Hematopoietic multipotent progenitor cell treated with erythropoietin and hydrocortisone succinate and interleukin-3 and kit ligand, for 15 days (in vitro differentiated cells): Measurements from ENCODE around the gene MPDZ.

Experiments
- DNase-seq: peaks from one replicate; pipeline ENCODE4 v3.0.0-alpha.2; 2015; ENCODE audit warnings: low spot score

Gene MPDZ

DNA sequence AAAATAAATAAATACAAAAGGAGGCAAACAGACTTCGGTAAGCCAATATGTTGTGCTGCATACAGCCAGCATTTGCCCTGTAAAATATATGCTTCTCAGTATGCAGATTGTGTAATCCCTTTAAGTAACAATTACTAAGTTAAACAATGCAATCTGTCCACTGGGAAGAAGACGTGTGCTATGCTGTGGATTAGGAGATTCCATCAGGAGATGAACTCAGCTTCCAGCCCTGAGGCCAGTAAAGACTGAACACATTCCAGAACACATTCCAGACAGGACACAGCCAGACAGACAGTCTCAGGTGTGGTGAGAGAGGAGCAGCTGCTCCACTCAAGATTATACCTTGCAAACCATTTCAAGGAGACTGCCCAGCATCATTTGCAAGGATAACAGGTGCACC, 97.8 kb downstream of the MPDZ start:
- DNase-seq: no peak

DNA sequence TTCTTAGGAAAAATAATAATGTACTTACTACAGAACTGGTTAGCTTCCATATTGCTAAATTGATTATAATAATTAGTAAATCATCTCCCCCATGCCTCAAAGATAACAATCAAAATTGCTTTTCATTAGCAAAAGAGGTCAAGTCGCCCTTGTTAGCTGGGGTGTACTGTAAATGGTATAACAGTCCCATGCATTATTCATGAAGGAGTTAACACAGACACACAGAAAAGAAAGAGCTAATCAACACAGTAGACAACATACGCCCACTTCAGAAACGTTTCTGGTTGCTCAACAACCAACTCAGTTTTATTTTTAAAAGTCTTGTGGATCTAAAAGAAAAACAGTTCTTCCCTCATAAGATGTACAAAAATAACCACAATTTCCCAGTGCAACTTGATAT, 100.2 kb downstream of the MPDZ start:
- no peak for DNase-seq

DNA sequence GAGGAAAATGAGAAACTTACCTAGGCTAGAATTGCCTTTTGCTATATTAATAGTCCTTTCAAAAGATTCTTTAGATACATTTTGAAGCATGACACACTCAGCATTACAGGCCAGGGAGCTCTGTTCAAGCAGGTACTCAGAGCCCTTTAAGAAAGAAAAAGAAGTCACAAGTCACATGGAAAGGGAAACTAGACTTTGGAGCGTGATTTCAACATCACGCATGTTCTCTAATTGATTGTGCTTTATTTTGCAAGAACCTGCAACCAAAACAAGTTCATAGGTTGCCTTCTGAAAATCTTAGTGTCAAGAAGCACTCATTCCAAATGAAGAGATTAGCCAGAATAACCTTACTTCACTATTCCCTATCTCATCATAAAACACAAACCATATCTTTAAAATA, 103.8 kb downstream of the MPDZ start:
- no peak for DNase-seq

DNA sequence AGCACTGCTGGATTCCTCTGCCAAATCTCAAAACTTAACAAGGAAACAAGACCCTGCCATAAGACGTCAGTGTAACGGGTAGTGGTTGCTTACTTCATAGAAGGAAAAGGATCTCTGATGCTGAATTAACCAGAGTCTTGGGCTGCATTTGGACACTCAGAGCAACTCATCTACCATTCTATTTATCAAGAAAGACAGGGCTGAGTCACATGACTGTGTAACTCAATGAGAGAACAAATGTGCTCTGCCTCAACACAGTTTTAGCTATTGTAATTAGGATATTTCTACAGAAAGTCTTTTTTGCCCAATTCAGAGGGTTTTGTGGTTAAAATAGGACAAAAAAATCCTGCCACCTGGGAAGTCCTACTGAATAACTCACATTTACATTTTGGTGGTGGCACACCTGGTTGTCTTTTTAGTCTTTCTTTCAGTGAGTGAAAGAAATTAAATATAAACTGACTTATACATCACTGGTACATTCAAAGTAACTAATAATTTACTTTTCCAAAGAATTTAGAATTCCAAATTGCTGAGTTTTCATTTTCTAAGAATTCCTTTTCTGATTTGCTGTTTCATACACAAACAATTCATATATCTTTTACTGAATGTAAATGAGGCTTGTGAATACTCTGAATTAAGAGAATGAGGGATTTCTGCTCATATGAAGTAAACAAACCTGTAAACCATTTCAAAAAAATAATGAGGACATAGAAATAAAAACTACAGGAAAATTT, 104.4 kb downstream of the MPDZ start:
- DNase-seq: no peak

DNA sequence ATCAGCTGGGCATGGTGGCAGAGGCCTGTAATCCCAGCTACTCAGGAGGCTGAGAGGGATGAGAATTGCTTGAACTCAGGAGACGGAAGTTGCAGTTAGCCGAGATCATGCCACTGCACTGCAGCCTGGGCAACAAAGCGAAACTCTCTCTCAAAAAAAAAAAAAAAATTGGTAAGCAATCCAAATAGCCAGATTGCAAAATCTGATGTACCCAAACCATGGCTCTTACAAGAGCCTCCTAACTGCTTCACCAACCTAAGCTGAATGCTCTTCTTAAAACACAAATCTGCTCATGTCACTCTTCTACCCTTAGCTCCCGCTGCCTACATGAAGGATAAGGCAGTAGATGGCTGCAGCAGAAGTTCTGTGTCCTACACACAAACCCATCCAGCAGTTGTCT, 105.9 kb downstream of the MPDZ start:
- DNase-seq: no peak

DNA sequence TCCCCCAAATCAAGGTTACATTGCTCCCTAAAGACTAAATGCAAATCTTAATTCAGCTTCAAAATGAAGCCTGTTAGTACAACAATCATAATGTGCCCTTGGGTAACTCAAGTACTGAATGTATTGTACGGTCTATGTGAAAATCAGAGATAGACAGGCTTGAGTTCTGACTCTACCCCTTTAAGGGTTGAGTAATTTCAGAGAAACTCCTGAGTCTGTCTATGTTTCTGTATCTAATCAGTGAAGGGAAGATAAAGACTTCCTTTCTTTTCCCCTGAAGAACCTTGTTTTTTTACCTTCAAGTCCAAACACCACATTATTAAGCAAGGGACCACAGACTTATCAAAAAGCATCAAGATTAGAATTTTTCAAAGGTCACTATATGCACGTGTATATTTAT, 108.2 kb downstream of the MPDZ start:
- no peak for DNase-seq

DNA sequence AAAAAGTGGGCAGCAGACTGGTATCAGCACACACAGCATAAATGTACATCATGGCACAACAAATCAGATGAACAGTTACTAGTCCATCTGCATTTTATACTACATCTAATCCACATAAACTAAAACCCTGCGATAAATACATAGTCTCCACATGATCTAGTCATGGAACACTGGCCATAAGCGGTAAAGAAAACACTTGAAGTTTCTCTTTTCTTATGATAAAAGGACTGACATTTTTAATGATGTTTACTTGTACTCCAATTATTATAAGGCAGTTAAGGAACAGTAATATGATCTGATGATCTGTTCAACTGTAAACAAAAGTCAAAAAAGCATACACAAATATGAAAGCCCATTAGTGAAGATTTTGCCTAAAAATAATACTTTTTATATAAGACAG, 112.5 kb downstream of the MPDZ start:
- DNase-seq: no peak

DNA sequence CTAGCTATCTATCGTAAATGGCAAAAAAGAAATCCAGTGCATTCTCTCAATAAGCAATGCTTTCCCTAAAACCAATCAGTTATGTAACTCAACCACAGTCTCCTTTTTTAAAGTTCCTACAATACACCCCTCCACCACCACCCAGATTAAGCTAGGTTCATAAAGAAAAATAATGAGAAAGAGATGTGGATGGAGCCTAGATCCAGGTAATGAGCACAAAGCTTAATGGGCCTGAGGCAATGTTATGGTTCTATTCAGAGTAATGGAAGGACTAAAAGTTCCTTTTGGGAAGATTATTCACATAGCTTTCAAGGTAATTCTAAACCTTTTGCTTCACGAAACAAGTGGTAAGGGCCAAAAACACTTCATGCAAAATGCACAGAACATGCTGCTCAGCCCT, 113.5 kb downstream of the MPDZ start:
- no peak for DNase-seq

DNA sequence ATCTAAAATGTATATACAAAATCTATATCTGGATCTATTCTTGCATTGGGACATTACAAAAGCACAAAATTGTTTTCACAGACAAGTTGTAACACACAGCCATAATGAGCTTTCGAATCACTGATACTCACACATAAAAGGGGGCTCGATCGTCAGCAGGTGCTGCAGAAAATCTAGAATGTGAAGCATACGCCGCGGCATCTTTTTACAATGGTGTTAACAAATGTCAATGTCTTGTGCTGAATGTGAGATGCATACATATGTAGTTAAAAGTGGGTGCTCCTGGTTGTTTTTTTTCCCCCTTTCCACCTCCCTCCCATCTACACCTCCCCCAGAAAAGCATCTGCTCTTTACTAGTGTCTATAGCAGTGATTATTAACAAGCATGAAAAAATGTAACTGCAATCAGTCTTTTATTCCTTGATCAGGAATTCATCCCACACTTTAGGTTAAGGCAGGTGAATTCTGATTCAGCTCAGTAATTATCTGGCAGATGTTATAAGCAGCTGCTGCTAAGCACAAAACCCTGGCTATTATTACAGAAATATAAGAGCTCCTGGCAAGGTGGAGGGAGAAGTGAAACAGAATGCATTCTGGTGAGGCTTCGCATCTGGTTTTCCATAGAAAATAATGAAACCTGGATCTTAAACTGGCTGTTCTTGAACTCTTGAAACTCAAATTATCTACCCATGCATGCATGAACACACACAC, 114.1 kb downstream of the MPDZ start:
- DNase-seq: no peak

DNA sequence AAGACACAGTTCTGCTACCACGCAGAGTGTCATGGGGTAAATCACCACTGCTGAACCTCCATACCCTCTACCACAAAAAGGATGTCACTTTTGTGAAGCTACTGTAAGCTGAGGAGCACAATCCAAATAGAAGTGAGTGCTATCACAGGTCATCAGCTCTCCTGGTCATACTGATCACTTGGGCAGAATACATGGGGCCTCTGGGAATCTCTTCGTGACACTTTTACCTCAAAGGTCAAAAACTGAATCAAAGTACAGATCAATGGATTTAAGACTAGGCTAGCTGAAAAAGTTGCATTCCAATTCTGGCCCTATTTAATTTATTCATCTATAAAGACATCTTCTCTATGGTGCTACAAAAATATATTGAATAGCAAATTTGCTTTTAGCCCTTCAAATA, 115.5 kb downstream of the MPDZ start:
- DNase-seq: no peak

DNA sequence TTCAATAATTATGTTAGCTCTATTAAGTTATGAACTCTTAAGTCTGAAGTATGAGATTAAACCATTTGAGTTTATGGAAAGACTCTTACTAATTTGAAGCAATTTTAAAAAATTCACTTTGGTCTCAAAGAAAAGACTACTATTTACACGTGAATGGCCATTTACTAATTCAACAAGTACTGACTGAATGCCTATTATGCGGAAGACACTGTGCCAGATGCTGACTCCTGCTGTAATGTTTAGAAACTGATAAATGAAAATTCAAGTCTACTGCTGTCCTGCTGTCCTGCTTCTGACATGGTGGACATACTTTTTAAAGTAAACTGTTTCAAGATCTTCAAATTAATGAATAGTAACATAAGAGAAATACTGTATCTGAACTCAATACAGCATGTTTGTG, 116.2 kb downstream of the MPDZ start:
- no peak for DNase-seq

DNA sequence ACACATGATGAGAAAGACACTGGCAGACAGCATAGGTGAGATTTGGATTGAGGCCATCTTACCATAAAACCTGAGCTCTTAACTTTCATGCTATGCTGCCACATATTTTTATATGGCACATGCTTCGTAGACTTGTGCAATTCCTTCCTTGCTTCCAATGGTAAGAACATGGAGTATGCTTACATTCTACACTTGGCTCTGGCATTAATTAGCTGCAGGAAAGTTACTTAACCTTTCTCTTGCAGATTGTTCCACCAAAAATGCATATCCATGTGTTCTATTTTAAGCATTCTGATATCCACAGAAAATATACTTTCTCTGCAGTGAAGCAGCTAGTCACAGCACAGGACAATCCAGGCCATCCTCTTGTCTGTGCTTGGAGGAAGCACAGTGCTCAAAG, 119.4 kb downstream of the MPDZ start:
- no peak for DNase-seq

DNA sequence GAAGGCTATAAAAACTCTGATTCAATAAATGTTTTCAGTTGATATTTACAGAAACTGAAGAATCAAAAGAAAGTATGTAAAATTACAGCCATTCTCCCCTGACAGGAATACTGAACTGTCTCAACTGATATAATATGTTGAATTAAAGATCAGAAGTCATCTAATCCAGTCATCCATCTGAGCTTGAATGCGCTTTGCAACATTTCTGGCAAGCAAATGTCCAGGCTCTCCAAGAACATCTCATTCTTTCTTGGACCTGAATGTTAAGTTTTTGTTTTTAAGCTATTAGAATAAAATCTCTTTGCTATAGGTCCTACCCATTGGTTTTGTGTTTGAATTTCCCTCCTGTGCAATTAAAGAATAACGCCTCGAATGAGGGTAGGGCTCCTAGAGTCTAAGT, 120.5 kb downstream of the MPDZ start:
- DNase-seq: no peak

DNA sequence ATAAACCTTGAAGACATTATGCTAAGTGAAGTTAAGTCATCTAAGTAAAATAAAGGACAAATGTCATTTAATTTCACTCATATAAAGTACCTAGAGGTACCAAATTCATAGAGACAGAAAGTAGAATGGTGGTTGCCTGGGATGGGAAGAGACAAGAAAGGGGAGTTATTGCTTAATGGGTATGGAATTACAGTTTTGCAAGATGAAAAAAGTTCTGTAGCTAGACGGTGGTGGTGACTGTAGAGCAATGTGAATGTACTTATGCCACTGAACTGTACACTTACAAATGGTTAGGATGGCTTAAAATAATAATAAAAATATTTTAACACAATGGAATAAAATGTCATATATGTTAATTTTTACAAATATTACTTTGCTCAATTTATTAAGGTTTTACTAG, 128.0 kb downstream of the MPDZ start:
- DNase-seq: no peak

DNA sequence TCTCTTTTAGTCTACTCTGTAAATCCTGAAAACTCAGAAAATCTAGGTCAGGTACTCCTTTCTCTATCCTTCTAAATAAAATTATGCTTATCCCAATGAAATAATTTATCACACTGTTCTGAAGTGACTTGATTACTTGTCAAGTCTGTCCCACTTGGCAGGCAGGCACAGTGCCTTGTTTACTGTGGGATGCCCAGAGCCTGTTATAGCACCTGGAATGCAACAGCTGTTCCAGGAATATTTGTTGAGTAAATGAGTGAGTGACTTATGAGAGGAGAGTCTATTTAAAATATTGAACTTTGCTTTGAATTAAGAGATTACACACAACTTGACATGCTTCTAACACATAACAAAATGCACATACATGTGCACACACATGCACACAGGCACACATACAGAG, 130.0 kb downstream of the MPDZ start:
- no peak for DNase-seq

DNA sequence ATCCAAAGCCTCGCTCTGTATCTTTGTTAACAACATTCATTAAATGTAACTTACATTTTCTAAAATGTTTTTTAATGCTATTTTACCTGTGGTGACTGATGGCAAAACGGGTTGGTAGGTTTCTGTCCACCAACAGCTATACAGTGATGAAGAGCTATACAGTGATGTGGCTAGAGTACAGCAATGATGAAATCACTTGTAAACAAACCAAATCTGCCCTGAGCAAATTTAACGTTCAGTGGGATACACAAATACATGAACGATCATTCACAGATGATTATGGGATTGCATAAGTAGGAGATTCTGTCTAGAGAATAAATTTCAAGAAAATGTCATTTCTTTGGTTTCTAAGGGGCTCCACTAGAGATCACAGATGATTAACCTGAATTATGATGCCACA, 132.7 kb downstream of the MPDZ start:
- no peak for DNase-seq

DNA sequence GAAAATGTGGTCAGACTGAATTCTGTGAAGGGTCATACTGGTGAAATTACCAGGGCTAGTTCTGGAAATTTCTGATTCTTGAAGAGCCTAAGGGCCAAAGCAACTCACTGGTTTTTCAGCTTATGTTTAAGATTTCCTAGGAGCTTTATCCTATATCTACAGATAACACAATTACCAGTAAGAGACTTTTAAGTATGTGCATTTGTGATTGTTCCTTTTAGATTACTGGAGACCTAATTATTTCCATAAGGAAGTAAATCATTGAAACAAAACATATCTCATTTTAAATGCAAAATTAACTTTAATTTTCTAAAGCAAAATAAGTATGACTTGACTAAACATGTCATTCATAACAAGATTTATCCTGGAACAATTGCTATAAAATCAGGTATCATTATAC, 134.2 kb downstream of the MPDZ start:
- no peak for DNase-seq

DNA sequence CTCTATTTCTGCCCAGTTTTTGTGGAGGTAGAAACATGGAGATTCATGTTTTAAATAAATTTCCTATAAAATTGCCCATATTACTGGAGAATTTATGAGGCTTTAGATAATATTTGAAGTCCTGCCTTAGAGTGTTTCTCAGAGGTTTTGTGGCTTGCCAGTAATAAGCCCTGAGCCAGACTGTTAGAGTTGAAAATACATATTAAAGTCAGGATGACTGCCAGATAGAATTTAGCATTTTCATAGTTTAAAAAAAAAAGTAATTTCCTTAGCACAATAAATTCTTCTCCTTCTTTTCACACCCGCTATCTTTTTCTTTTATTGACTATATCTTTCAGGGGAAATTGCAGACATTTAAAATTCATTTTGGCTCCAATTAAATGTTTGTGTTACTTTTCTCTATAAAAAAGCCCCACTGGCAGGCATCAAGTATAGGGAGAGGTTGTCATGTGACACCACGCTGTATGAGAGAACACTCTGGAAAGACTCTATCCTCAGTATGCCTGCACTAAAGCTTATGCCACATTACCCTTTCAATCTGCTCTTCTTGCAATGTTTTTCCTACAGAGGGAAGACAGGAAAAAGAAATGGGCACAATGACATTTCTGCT, 135.2 kb downstream of the MPDZ start:
- DNase-seq: no peak

DNA sequence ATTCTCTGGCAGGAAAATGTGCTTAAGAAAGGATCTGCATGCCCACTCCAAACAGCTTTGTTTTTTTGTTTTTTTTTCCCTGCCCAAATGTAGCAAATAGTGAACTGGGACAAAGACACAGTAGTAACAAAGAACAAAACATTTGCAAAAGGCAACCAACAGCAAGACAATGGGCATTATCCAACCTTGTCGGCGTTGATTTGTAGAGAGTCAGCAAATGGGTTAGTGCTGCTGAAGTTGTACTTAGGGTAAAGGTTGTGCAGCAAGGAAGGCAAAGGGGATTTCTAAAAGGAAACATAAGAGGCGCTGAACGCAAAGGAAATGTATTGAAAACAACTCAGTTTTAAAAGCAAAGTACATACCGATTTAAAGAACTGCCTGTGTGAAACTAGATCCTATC, 136.2 kb downstream of the MPDZ start:
- DNase-seq: no peak

DNA sequence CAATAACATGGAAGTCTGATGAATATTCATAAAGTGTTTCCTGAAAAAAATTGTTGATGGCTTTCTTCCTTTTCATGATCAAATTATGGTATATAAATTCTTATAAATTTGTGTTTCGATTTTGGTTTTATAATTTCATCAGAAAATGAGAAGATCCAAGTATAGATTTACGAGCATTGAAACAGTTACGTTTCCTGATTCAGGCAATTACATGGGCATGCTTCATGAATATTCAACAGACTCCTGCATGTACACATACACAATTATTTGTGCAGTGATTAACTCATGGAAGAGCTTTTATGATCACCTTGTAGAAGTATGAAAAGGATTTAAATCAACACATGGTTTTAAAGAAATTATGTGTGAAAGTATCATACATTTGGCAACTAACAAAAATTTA, 136.7 kb downstream of the MPDZ start:
- no peak for DNase-seq

DNA sequence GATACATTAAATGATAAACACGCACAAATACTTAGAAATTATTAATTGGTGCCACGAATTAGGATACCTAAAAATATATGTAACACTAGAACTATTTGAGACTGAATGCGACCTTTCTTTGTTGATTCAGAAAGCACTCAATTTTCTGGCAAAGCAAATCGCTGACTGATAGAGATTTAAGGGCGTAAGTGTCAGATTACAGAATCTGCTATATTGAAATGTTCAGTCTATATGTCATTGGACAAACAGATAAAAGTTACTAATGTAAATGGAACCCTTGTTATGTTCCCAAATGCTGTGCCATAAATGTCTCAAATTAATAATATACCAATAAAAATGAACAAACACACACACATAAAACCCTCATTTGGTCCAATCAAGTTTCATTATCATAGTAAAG, 137.9 kb downstream of the MPDZ start:
- no peak for DNase-seq

DNA sequence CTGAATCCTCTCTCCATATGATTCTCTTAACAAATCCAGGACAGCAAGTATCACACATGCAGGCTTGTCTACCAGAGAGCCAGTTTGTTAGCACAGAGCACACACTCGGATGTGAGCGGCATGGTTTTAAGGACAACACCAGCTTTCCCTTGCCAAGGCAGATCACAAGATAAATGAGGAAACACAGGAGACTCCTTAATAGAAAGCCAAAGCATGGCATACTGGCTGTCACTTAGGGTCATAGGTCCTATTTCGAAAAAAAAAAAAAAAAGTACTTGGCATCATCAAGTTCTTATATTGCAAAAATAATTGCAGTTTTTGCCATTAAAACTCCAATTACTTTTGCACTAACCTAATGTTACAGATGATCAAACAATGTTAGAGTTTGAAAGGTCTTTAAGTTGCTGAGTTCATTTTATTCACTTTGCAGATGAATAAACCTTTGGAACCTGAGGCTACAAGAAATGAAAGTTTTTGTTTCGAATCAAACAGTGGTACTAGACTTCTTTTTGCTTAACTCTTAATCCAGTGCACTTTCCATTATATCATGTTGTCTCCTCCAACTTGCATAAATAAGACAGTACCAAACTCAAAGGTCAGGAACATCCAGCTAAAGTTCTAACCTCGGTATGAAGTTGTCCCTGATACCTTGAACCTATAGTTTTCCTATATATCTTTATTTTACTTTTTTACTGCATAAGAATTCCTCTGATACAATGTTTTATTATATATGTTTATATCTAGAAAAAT, 138.5 kb downstream of the MPDZ start:
- no peak for DNase-seq

DNA sequence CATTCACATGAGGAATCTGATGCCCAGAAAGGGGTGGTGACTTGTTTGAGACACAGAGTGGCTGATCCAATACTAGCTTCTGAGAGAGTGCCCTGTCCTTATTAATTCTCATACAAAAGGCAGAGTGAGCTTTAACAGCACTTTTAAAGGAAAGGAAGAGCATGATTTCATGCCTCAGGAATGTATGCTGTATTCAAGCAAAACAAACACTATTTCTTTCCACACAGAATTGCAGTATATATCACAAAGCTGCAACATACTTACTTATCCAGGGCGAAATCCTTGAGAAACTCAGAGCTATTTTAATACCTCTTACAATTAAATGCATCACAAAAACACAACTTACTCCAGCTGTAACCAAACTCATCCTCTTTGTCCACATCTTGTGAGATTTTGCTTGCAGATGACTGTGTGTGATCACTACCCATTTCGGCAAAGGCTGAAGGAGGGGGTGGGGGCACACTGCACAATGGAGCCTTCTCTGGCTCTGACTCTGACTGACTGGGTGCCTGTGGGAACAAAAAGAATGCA, 139.8 kb downstream of the MPDZ start:
- no peak for DNase-seq
